Activated CD8-positive, alpha-beta T cell treated with anti-CD3 and anti-CD28 coated beads, Interleukin-2, amount 10 ng/mL, durations not matched to agents 7 days and 5 days (primary cell): ENCODE measurements around the gene CPNE6. TPM values are rescaled to one million over a fixed set of nuclear protein-coding genes. Genes with fewer than 3 reads are reported as not detected.

Experiments used
- ATAC-seq: fragments of 150-1000 bp; cut with Tn5 transposase; one replicate; pipeline ENCODE4 v1.10.0; 2021; ENCODE audit warnings: moderate library complexity
- CTCF ChIA-PET: fragments of 350-600 bp; sonication (Branson Sonifier 250); formaldehyde crosslinking; loops from one replicate; lab custom pipeline; 2021; ENCODE audit warnings: antibody characterized with exemption; lab: Charles Lee
- POLR2A ChIA-PET: fragments of 350-600 bp; sonication (Branson Sonifier 250); formaldehyde crosslinking; loops from one replicate; lab custom pipeline; 2021; ENCODE audit warnings: antibody characterized with exemption; lab: Charles Lee
- DNase-seq: peaks from one replicate; pipeline ENCODE4 v3.0.0-alpha.2; 2020
- H3K27ac Mint-ChIP-seq: one replicate; pipeline ENCODE4 v1.8.0; 2021; ENCODE audit warnings: mild to moderate bottlenecking, mixed read lengths
- H3K27me3 Mint-ChIP-seq: one replicate; pipeline ENCODE4 v1.8.0; 2021; ENCODE audit warnings: low read depth, mixed read lengths
- H3K36me3 Mint-ChIP-seq: one replicate; pipeline ENCODE4 v1.8.0; 2021; ENCODE audit warnings: low read depth, mixed read lengths
- H3K4me1 Mint-ChIP-seq: one replicate; pipeline ENCODE4 v1.8.0; 2021; ENCODE audit warnings: low read depth, mixed read lengths
- H3K4me3 Mint-ChIP-seq: one replicate; pipeline ENCODE4 v1.8.0; 2021; ENCODE audit warnings: mild to moderate bottlenecking, mixed read lengths
- H3K9me3 Mint-ChIP-seq: one replicate; pipeline ENCODE4 v1.8.0; 2022; ENCODE audit warnings: mixed read lengths; ENCODE audit not compliant: insufficient read depth
- total RNA-seq, 2 experiments: library from RNA; stranded (reverse); gene quantifications; one replicate each; pipeline ENCODE4 v1.2.3, GENCODE V29; 2021

The CPNE6 gene
- total RNA-seq, 2 experiments from 2014 or later, result 0.10 TPM; not detected in 1

GRCh38 chr14:24119691-24120090 lies 48.3 kb downstream of the CPNE6 start:
- no peak for DNase-seq
- Mint-ChIP-seq H3K27me3 (no peaks in the 10 kb centered on the region), H3K4me3 (no peak overlapping the region), H3K36me3 (peaks cover 69% of the 10 kb centered on the region), H3K9me3 (no peaks in the 10 kb centered on the region), H3K4me1 (peaks cover 28% of the 10 kb centered on the region), H3K27ac (no peak overlapping the region)
- ChIA-PET CTCF (interaction anchor here (1.6 kb wide), 1 partner anchor 62 kb away, joined by 3 read pairs; no protein-coding TSS in a partner anchor), POLR2A (interaction anchor here (1.5 to 6.9 kb wide), 4 partner anchors 15 to 75 kb away, joined by 5 to 119 read pairs (median 7); partner anchors contain the start of genes EMC9, FITM1, PSME1 and TM9SF1)
- ATAC-seq, result no peak

GRCh38 chr14:24121210-24121609 lies 49.8 kb downstream of the CPNE6 start:
- Mint-ChIP-seq H3K36me3 (peaks cover 57% of the 10 kb centered on the region), H3K4me1 (peaks cover 18% of the 10 kb centered on the region), H3K9me3 (no peaks in the 10 kb centered on the region), H3K27ac (no peak overlapping the region), H3K27me3 (no peaks in the 10 kb centered on the region), H3K4me3 (no peak overlapping the region)
- POLR2A ChIA-PET, result interaction anchor here (1.5 to 2.0 kb wide), 3 partner anchors 11 to 40 kb away, joined by 5 read pairs; partner anchors contain the start of gene IRF9
- ATAC-seq (no peak), DNase-seq (no peak)
- CTCF ChIA-PET, result interaction anchor here (1.6 kb wide), 1 partner anchor 13 kb away, joined by 4 read pairs; no protein-coding TSS in a partner anchor

GRCh38 chr14:24122416-24122815 lies 51.1 kb downstream of the CPNE6 start:
- Mint-ChIP-seq H3K27me3 (no peaks in the 10 kb centered on the region), H3K27ac (no peak overlapping the region), H3K4me3 (no peak overlapping the region), H3K9me3 (no peaks in the 10 kb centered on the region), H3K36me3 (peaks cover 46% of the 10 kb centered on the region), H3K4me1 (peaks cover 8% of the 10 kb centered on the region)
- ATAC-seq, result peak; percentile 27
- ChIA-PET POLR2A (interaction anchor here (1.9 to 4.1 kb wide), 3 partner anchors 10 to 39 kb away, joined by 5 to 17 read pairs (median 5); partner anchors contain the start of genes IRF9 and PSME1), CTCF (interaction anchor here (0.7 to 1.5 kb wide), 3 partner anchors 9 to 19 kb away, joined by 3 to 4 read pairs (median 3); partner anchors contain the start of gene EMC9)
- no peak for DNase-seq

GRCh38 chr14:24122898-24123297 lies 51.5 kb downstream of the CPNE6 start:
- Mint-ChIP-seq H3K4me3 (no peak overlapping the region), H3K4me1 (peaks cover 5% of the 10 kb centered on the region), H3K9me3 (no peaks in the 10 kb centered on the region), H3K36me3 (peaks cover 42% of the 10 kb centered on the region), H3K27me3 (no peaks in the 10 kb centered on the region), H3K27ac (no peak overlapping the region)
- ChIA-PET CTCF (interaction anchor here (0.6 to 2.2 kb wide), 3 partner anchors 8 to 91 kb away, joined by 3 to 6 read pairs (median 3); partner anchors contain the start of genes DCAF11, EMC9 and NRL), POLR2A (interaction anchor here (4.1 kb wide), 1 partner anchor 13 kb away, joined by 17 read pairs; the partner anchor contains the start of gene PSME1)
- no peak for ATAC-seq
- no peak for DNase-seq

GRCh38 chr14:24123424-24124417 lies 52.4 kb downstream of the CPNE6 start:
- Mint-ChIP-seq H3K4me1 (peaks cover 5% of the 10 kb centered on the region), H3K9me3 (no peaks in the 10 kb centered on the region), H3K27me3 (no peaks in the 10 kb centered on the region), H3K27ac (peak overlapping the region; percentile 3), H3K36me3 (peaks cover 33% of the 10 kb centered on the region), H3K4me3 (no peak overlapping the region)
- DNase-seq, result no peak
- POLR2A ChIA-PET, result interaction anchor here (1.7 to 4.8 kb wide), 3 partner anchors 9 to 23 kb away, joined by 6 to 26 read pairs (median 17); partner anchors contain the start of genes DCAF11, NRL, PSME1 and PSME2
- ATAC-seq, result no peak
- CTCF ChIA-PET, result interaction anchor here (0.6 to 2.2 kb wide), 3 partner anchors 9 to 90 kb away, joined by 3 to 6 read pairs (median 3); partner anchors contain the start of genes DCAF11, EMC9 and NRL

GRCh38 chr14:24126939-24127338 lies 55.6 kb downstream of the CPNE6 start:
- no peak for ATAC-seq
- DNase-seq, result no peak
- Mint-ChIP-seq H3K9me3 (no peaks in the 10 kb centered on the region), H3K4me1 (peaks cover 12% of the 10 kb centered on the region), H3K4me3 (no peak overlapping the region), H3K27ac (no peak overlapping the region), H3K27me3 (no peaks in the 10 kb centered on the region), H3K36me3 (peaks cover 12% of the 10 kb centered on the region)
- ChIA-PET CTCF (interaction anchor here (0.9 to 3.2 kb wide), 6 partner anchors 9 to 87 kb away, joined by 3 to 8 read pairs (median 6); partner anchors contain the start of genes DCAF11, IRF9, NRL and PSME1), POLR2A (interaction anchor here (1.4 to 4.8 kb wide), 4 partner anchors 9 to 34 kb away, joined by 3 to 26 read pairs (median 6); partner anchors contain the start of genes DCAF11, IRF9, NRL and PSME1)

GRCh38 chr14:24127673-24128072 lies 56.3 kb downstream of the CPNE6 start:
- ChIA-PET CTCF (interaction anchor here (0.9 to 3.2 kb wide), 5 partner anchors 9 to 86 kb away, joined by 3 to 8 read pairs (median 5); partner anchors contain the start of genes DCAF11, IRF9, NRL and PSME1), POLR2A (interaction anchor here (1.6 to 4.8 kb wide), 2 partner anchors 13 to 19 kb away, joined by 5 to 26 read pairs; partner anchors contain the start of genes DCAF11, NRL and PSME2)
- DNase-seq (no peak), ATAC-seq (no peak)
- Mint-ChIP-seq H3K4me3 (no peak overlapping the region), H3K4me1 (peaks cover 19% of the 10 kb centered on the region), H3K36me3 (peaks cover 9% of the 10 kb centered on the region), H3K9me3 (no peaks in the 10 kb centered on the region), H3K27ac (no peak overlapping the region), H3K27me3 (no peaks in the 10 kb centered on the region)

Other genes with a start within 250 kb of the CPNE6 start
- 10 to 100 TPM; 18.3 to 19.4 TPM for gene DHRS4, start 117.8 kb upstream of the CPNE6 start, total RNA-seq
- gene DHRS4L2, start 82.6 kb upstream of the CPNE6 start, total RNA-seq, result 10 to 100 TPM; 17.7 to 19.1 TPM
- under 1 TPM; 0.86 to 0.95 TPM for gene CARMIL3, start 19.6 kb upstream of the CPNE6 start, total RNA-seq
- 10 to 100 TPM; 49.6 to 54.9 TPM for gene PCK2, start 22.7 kb downstream of the CPNE6 start, total RNA-seq
- 100 to 1,000 TPM; 101 to 107 TPM for gene DCAF11, start 43.2 kb downstream of the CPNE6 start, total RNA-seq
- gene NRL, start 43.4 kb downstream of the CPNE6 start, total RNA-seq, result 1 to 10 TPM; 2.8 to 3.4 TPM
- 1 to 10 TPM; 1.4 to 2.1 TPM for gene FITM1, start 59.1 kb downstream of the CPNE6 start, total RNA-seq
- gene PSME1, start 64.6 kb downstream of the CPNE6 start, total RNA-seq, result 100 to 1,000 TPM; 516 to 530 TPM
- 10 to 100 TPM; 49.9 to 53.2 TPM for gene EMC9, start 70.0 kb downstream of the CPNE6 start, total RNA-seq
- 100 to 1,000 TPM; 635 to 636 TPM for gene PSME2, start 75.0 kb downstream of the CPNE6 start, total RNA-seq
- 100 to 1,000 TPM; 123 to 142 TPM for gene RNF31, start 75.9 kb downstream of the CPNE6 start, total RNA-seq
- gene IRF9, start 89.7 kb downstream of the CPNE6 start, total RNA-seq, result 100 to 1,000 TPM; 221 to 242 TPM
- 10 to 100 TPM; 54.5 to 58.6 TPM for gene REC8, start 100.5 kb downstream of the CPNE6 start, total RNA-seq
- gene IPO4, start 117.3 kb downstream of the CPNE6 start, total RNA-seq, result 10 to 100 TPM; 56.3 to 60.1 TPM
- 10 to 100 TPM; 29.3 to 32.8 TPM for gene TM9SF1, start 123.9 kb downstream of the CPNE6 start, total RNA-seq
- not detected for gene TSSK4, start 134.1 kb downstream of the CPNE6 start, total RNA-seq
- 10 to 100 TPM; 83.2 to 93.4 TPM for gene CHMP4A, start 141.9 kb downstream of the CPNE6 start, total RNA-seq
- 10 to 100 TPM; 16.9 to 18.2 TPM for gene MDP1, start 144.5 kb downstream of the CPNE6 start, total RNA-seq
- 100 to 1,000 TPM; 214 to 222 TPM for gene NEDD8, start 160.8 kb downstream of the CPNE6 start, total RNA-seq
- 10 to 100 TPM; 67.2 to 68.4 TPM for gene GMPR2, start 161.4 kb downstream of the CPNE6 start, total RNA-seq
- 100 to 1,000 TPM; 128 to 131 TPM for gene TINF2, start 171.1 kb downstream of the CPNE6 start, total RNA-seq
- gene TGM1, start 191.6 kb downstream of the CPNE6 start, total RNA-seq, result 1 to 10 TPM; 2.7 to 3.1 TPM
- gene RABGGTA, start 200.0 kb downstream of the CPNE6 start, total RNA-seq, result 10 to 100 TPM; 47.7 to 51.8 TPM
- gene DHRS1, start 228.2 kb downstream of the CPNE6 start, total RNA-seq, result 10 to 100 TPM; 28.6 to 33.9 TPM
- 10 to 100 TPM; 35.2 to 36.7 TPM for gene NOP9, start 228.3 kb downstream of the CPNE6 start, total RNA-seq
- 10 to 100 TPM; 47.2 to 48.2 TPM for gene CIDEB, start 236.4 kb downstream of the CPNE6 start, total RNA-seq
- gene LTB4R2, start 238.6 kb downstream of the CPNE6 start, total RNA-seq, result 10 to 100 TPM; 17.8 to 18.7 TPM
- gene LTB4R, start 239.9 kb downstream of the CPNE6 start, total RNA-seq, result 10 to 100 TPM; 26.9 to 28.0 TPM